Vagina (tissue), 2 donors: Measurements from ENCODE around the gene USF2.

Source experiments
- CTCF ChIP-seq, 3 experiments: fragments of 450-650 bp in 2 of 3; fragments of 200-600 bp in 1 of 3; sonication (generic) in 1 of 3; IDR thresholded peaks; one replicate each; pipeline ENCODE4 v1.5.1; 2017 to 2019; ENCODE audit warnings: antibody characterized with exemption in 3 of 3, mild to moderate bottlenecking in 2 of 3, moderate library complexity in 2 of 3
- POLR2A ChIP-seq, 2 donors: fragments of 450-650 bp; IDR thresholded peaks; one replicate each; pipeline ENCODE4 v1.6.1; 2017; ENCODE audit warnings: antibody characterized with exemption in 2 of 2, mild to moderate bottlenecking in 2 of 2, moderate library complexity in 2 of 2
- POLR2AphosphoS5 ChIP-seq, 2 donors: sonication (generic); formaldehyde crosslinking; IDR thresholded peaks; one replicate each; pipeline ENCODE4 v1.9.0; 2017; ENCODE audit warnings: antibody characterized with exemption in 2 of 2, mild to moderate bottlenecking in 2 of 2, low read depth in 1 of 2; ENCODE audit not compliant: insufficient read depth in 1 of 2

DNA sequence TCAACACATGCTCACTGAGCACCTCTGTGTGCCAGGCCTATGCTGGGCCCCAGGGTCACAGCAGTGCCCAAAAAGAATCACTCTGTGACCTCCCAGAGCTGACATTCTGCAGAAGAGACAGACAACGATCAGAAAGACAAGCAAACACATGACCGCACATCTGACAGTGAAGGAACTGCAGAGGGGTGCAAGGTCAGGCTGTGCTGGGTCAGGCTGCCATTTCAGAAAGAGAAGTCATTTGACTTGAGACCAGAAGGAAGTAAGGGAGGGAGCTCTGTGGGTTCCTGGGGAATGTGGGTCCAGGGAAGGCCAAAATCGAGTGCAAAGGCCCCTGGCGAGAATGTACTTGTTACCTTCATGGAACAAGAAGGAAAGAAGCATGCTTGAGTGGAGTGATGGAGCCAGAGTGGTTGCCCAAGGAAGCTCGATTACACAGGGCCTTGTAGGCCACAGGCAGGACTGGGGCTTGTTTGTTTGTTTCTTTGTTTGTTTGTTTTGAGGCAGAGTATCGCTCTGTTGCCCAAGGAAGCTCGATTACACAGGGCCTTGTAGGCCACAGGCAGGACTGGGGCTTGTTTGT is 48.8 kb downstream of the USF2 start:
- TF ChIP-seq POLR2A (IDR thresholded peaks at IDR 0.05) (no peak), CTCF (IDR thresholded peaks at IDR 0.05) (no peak), POLR2AphosphoS5 (IDR thresholded peaks at IDR 0.05; ENCODE audit: insufficient read depth in 1 of 2, low read depth in 1 of 2) (no peak)
